Epithelial cell of prostate (primary cell): ENCODE data around the gene ASPM.
A peak's percentile ranks its signal among the peaks of the same experiment; 100 is the strongest.
"Not testable (repeated sequence)": the region's sequence is repeated elsewhere in the genome, so short reads cannot be mapped to it uniquely, and the experiment has no call there.

Experiments used
- DNase-seq: peaks from one replicate; pipeline ENCODE4 v3.0.0-alpha.2; 2011; ENCODE audit warnings: low read depth, low spot score
- H3K27ac ChIP-seq: fragments of 450-650 bp; 2 replicates; pipeline ENCODE4 v1.5.1; 2017; ENCODE audit warnings: mild to moderate bottlenecking

ASPM gene

GRCh38 chr1:197149340-197149739, 2.9 kb upstream of the ASPM start:
- DNase-seq, result no peak
- no peak overlapping the region for H3K27ac ChIP-seq

GRCh38 chr1:197145446-197146024, 934 bp downstream of the ASPM start:
- no peak for DNase-seq
- no peak overlapping the region for H3K27ac ChIP-seq

GRCh38 chr1:197144570-197145325, 1.7 kb downstream of the ASPM start:
- H3K27ac ChIP-seq, result no peak overlapping the region
- no peak for DNase-seq

- no peak for DNase-seq
- H3K27ac ChIP-seq, result no peak overlapping the region
Observed at GRCh38 chr1:197143276-197143675, 3.2 kb downstream of the ASPM start.

GRCh38 chr1:197141575-197141974, 4.9 kb downstream of the ASPM start:
- DNase-seq, result no peak
- no peak overlapping the region for H3K27ac ChIP-seq

- no peak overlapping the region for H3K27ac ChIP-seq
- no peak for DNase-seq
Observed at GRCh38 chr1:197140121-197140520, 6.3 kb downstream of the ASPM start.

- no peak for DNase-seq
- no peak overlapping the region for H3K27ac ChIP-seq
Observed at GRCh38 chr1:197139169-197139568, 7.3 kb downstream of the ASPM start.

- no peak for DNase-seq
- H3K27ac ChIP-seq, result no peak overlapping the region
Observed at GRCh38 chr1:197137322-197137721, 9.1 kb downstream of the ASPM start.

GRCh38 chr1:197130677-197131304, 15.7 kb downstream of the ASPM start:
- H3K27ac ChIP-seq, result peak overlapping the region; percentile 97
- DNase-seq, result peak; percentile 40

GRCh38 chr1:197129698-197130097, 16.8 kb downstream of the ASPM start:
- no peak for DNase-seq
- peak overlapping the region; percentile 97 for H3K27ac ChIP-seq

- no peak for DNase-seq
- H3K27ac ChIP-seq, result no peak overlapping the region
Observed at GRCh38 chr1:197127246-197127912, 19.1 kb downstream of the ASPM start.

- no peak for DNase-seq
- no peak overlapping the region for H3K27ac ChIP-seq
Observed at GRCh38 chr1:197126691-197127090, 19.8 kb downstream of the ASPM start.

GRCh38 chr1:197124376-197124775, 22.1 kb downstream of the ASPM start:
- no peak for DNase-seq
- H3K27ac ChIP-seq, result no peak overlapping the region

GRCh38 chr1:197116156-197116555, 30.3 kb downstream of the ASPM start:
- no peak for DNase-seq
- H3K27ac ChIP-seq, result no peak overlapping the region

- no peak overlapping the region for H3K27ac ChIP-seq
- no peak for DNase-seq
Observed at GRCh38 chr1:197106869-197107268, 39.6 kb downstream of the ASPM start.

GRCh38 chr1:197103300-197103699, 43.2 kb downstream of the ASPM start:
- no peak overlapping the region for H3K27ac ChIP-seq
- DNase-seq, result no peak

GRCh38 chr1:197101978-197102377, 44.5 kb downstream of the ASPM start:
- H3K27ac ChIP-seq, result no peak overlapping the region
- no peak for DNase-seq

GRCh38 chr1:197100677-197101076, 45.8 kb downstream of the ASPM start:
- no peak for DNase-seq
- no peak overlapping the region for H3K27ac ChIP-seq

GRCh38 chr1:197099444-197099843, 47.0 kb downstream of the ASPM start:
- DNase-seq, result no peak
- no peak overlapping the region for H3K27ac ChIP-seq

GRCh38 chr1:197096971-197097370, 49.5 kb downstream of the ASPM start:
- DNase-seq, H3K27ac ChIP-seq: not testable (repeated sequence)

- no peak for DNase-seq
- no peak overlapping the region for H3K27ac ChIP-seq
Observed at GRCh38 chr1:197096137-197096536, 50.3 kb downstream of the ASPM start.
